Mesenteric fat pad (tissue), 1 donor: ENCODE data around the gene INAFM2. TPM values are rescaled to one million over a fixed set of nuclear protein-coding genes. Genes with fewer than 3 reads are reported as not detected.

ENCODE experiments used
- DNase-seq: peaks from one replicate; pipeline ENCODE4 v3.0.0-alpha.2; 2020; ENCODE audit warnings: low spot score
- total RNA-seq: library from RNA; stranded (reverse); fragmentation: NEBNext Ultra II Directional; extraction: Animal tissue kit (Norgen Biotek cat#: 25700); gene quantifications from one replicate; pipeline ENCODE4 v1.2.1, GENCODE V29; 2021
- donor health status: DM: yes; HTN: yes; CAD: no.

Gene INAFM2
- total RNA-seq, 1 donor from 2014 or later: 27.9 TPM

- peak; percentile 88 for DNase-seq
These were observed 35.2 kb downstream of the INAFM2 start for GRCh38 chr15:40358471-40359353.

GRCh38 chr15:40360015-40360414, 36.5 kb downstream of the INAFM2 start:
- DNase-seq: no peak

DNA sequence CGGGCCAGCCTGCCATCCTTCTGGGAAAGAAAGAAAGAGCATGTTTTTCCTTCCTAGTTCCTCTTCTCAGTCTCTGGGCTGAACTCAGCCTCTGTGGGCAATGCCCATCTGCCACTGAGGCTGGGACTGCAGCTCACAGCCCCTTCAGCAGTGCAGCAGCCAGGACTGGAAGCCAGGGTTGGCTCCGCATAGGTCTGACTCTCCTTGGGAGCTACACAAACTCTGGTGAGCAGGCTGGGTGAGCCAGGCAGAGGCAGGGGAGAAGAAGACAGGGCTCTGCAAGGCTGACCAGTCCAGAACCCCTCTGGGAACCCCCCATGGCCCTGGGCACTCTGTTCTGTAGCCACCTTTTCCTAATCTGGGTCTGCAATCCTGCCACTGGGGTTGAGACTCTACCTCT, 38.1 kb downstream of the INAFM2 start:
- DNase-seq: no peak

GRCh38 chr15:40363611-40364010, 40.1 kb downstream of the INAFM2 start:
- DNase-seq: no peak

DNA sequence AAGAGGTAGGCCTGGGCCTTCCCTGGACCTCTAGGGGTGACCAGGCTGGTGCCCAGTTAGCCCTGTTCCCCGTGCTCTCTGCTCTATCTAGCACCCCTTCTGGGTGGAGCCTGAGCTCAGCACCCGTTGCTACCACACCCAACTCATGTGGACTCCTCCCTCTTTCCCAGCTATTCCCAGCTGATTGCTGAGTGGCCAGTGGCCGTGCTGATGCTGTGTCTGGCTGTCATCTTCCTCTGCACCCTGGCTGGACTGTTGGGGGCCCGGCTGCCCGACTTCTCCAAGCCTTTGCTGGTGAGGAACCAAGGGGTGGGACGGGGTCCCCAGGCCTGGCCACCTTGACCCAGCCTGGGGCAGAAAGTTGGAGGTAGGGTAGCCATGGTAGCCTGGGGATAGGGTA, 40.8 kb downstream of the INAFM2 start:
- no peak for DNase-seq

DNA sequence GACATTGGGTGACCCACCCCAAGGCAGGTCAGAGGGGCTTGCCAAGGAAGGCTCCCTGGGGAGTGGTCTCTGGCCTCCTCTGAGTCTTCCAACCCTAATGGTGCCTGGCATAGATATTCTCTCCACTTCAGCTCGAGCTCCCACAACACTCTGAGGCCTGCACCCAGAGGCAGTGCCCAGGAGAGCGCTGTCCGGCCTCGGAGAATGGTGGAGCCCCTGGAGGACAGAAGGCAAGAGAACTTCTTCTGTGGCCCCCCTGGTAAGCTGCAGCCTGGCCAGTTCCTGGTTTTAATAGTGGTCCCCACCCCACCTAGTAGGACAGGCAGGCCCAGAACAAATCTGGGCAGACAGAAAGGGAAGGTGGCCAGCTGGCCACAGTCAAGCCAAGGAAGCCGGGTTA, 41.5 kb downstream of the INAFM2 start:
- DNase-seq: no peak

DNA sequence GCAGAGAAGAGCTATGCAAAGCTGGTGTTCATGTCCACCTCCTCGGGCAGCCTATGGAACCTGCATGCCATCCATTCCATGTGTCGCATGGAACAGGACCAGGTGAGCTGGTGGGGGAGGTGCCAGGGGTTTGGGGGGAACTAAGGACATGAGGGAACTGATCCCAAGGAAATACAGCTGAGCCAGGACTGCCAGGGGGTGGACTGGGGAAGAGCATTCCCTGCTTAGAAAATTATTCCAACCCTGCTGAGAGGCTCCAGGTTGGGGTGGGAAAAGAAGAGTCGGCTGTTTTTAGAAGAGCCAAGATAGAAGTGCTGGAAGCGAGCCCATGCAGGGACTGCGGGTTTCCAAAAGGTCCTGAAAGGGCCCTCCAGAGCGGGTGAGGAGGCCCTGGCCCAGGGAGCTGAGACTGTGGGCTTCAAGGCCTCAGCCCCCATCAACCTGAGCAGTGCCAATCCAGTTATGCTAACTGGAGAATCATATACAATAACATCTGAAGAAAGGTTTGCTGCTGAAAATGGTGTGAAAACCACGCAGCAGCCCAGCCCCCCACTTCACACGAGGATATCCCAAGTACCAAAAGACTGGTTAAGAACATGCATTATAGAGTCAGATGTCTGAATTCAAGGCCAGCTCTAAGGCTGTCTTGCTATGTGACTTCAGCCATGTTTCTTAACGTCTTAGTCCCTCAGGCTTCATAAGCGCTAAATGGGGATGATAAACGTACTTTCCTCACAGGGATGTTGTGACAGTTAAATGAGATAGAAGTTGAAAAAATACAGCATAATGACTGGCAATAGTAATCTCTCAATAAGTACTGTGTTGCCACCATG, 42.3 kb downstream of the INAFM2 start:
- no peak for DNase-seq

- DNase-seq: no peak
These were observed 43.2 kb downstream of the INAFM2 start for GRCh38 chr15:40366457-40367370.

DNA sequence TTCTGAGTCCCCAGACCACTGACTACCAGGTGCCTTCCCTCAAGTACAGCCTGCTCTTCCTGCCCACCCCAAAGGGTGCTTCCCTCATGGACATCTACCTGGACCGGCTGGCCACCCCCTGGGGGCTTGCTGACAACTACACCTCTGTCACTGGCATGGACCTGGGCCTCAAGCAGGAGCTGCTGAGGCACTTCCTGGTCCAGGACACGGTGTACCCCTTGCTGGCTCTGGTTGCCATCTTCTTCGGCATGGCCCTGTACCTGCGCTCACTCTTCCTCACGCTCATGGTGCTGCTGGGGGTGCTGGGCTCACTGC, 43.8 kb downstream of the INAFM2 start:
- no peak for DNase-seq

- peak; percentile 93 for DNase-seq
These were observed 44.5 kb downstream of the INAFM2 start for GRCh38 chr15:40367686-40368611.

- no peak for DNase-seq
These were observed 45.4 kb downstream of the INAFM2 start for GRCh38 chr15:40368719-40369473.

- no peak for DNase-seq
These were observed 46.0 kb downstream of the INAFM2 start for GRCh38 chr15:40369474-40369869.

GRCh38 chr15:40369971-40370370, 46.5 kb downstream of the INAFM2 start:
- DNase-seq: no peak

- no peak for DNase-seq
These were observed 49.5 kb downstream of the INAFM2 start for GRCh38 chr15:40372981-40373380.

Other genes starting within 250 kb of the INAFM2 start
- 4.0 TPM for gene BMF, start 214.8 kb upstream of the INAFM2 start, total RNA-seq
- gene BUB1B, start 162.6 kb upstream of the INAFM2 start, total RNA-seq: 0.39 TPM
- gene PAK6, start 84.6 kb upstream of the INAFM2 start, total RNA-seq: 0.26 TPM
- not detected for gene ANKRD63, start 40.6 kb upstream of the INAFM2 start, total RNA-seq
- gene PLCB2, start 15.8 kb upstream of the INAFM2 start, total RNA-seq: 31.9 TPM
- 10.6 TPM for gene CCDC9B, start 17.2 kb downstream of the INAFM2 start, total RNA-seq
- 2.7 TPM for gene PHGR1, start 27.3 kb downstream of the INAFM2 start, total RNA-seq
- gene DISP2, start 34.5 kb downstream of the INAFM2 start, total RNA-seq: 0.26 TPM
- 16.5 TPM for gene KNSTRN, start 59.0 kb downstream of the INAFM2 start, total RNA-seq
- gene IVD, start 82.1 kb downstream of the INAFM2 start, total RNA-seq: 45.3 TPM
- 16.2 TPM for gene BAHD1, start 117.3 kb downstream of the INAFM2 start, total RNA-seq
- 10.9 TPM for gene CHST14, start 147.3 kb downstream of the INAFM2 start, total RNA-seq
- 23.7 TPM for gene CCDC32, start 241.3 kb downstream of the INAFM2 start, total RNA-seq
- gene RPUSD2, start 245.6 kb downstream of the INAFM2 start, total RNA-seq: 6.9 TPM